Suprapubic skin (tissue), 3 donors: ENCODE results near the gene GNAI1.

Experiments
- CTCF ChIP-seq, 2 donors: fragments of 200-600 bp in 1 of 2; fragments of 450-650 bp in 1 of 2; sonication (generic) in 1 of 2; IDR thresholded peaks; one replicate each; pipeline ENCODE4 v1.5.1; 2016 to 2019; ENCODE audit warnings: antibody characterized with exemption in 2 of 2, mild to moderate bottlenecking in 1 of 2, moderate library complexity in 1 of 2
- POLR2A ChIP-seq, 2 donors: fragments of 450-650 bp; IDR thresholded peaks; one replicate each; pipeline ENCODE4 v1.6.1; 2017; ENCODE audit warnings: antibody characterized with exemption in 2 of 2, mild to moderate bottlenecking in 2 of 2, moderate library complexity in 2 of 2

- no peak for TF ChIP-seq CTCF (IDR thresholded peaks at IDR 0.05)
- TF ChIP-seq POLR2A (IDR thresholded peaks at IDR 0.05): no peak
Observed at GRCh38 chr7:80216996-80217842, 82.6 kb downstream of the GNAI1 start.
